H1 (cell line): ENCODE measurements around the gene TMEM253. TPM values are rescaled to one million over a fixed set of nuclear protein-coding genes. Genes with fewer than 3 reads are reported as not detected.
A peak's percentile ranks its signal among the peaks of the same experiment; 100 is the strongest.

ENCODE experiments used
- CREB1 ChIP-seq: IDR thresholded peaks from 2 replicates; pipeline ENCODE4 v1.6.1; 2012; ENCODE audit warnings: inconsistent platforms
- GABPA ChIP-seq: IDR thresholded peaks from 2 replicates; pipeline ENCODE4 v1.6.1; 2011; ENCODE audit warnings: mild to moderate bottlenecking, low read length, moderate library complexity, borderline replicate concordance; ENCODE audit not compliant: insufficient read depth
- HDAC6 ChIP-seq: IDR thresholded peaks from one replicate; pipeline ENCODE4 v1.7.1; 2012; ENCODE audit warnings: low read depth, mild to moderate bottlenecking, inconsistent platforms, low read length, moderate library complexity
- KDM4A ChIP-seq: IDR thresholded peaks from one replicate; pipeline ENCODE4 v1.7.1; 2012; ENCODE audit warnings: low read depth, mild to moderate bottlenecking, moderate library complexity, low read length, inconsistent platforms; ENCODE audit not compliant: severe bottlenecking
- POLR2A ChIP-seq, 2 experiments: IDR thresholded peaks; 1 replicate in 1 of 2; 2 replicates in 1 of 2; pipeline ENCODE4 v1.6.1; 2011; ENCODE audit warnings: low read depth in 2 of 2, low read length in 2 of 2, mild to moderate bottlenecking in 2 of 2; ENCODE audit errors: control extremely low read depth in 1 of 2
- POLR2AphosphoS5 ChIP-seq: IDR thresholded peaks from 2 replicates; pipeline ENCODE4 v1.6.1; 2011; ENCODE audit warnings: low read depth, low read length
- RAD21 ChIP-seq, 2 experiments: IDR thresholded peaks in 1 of 2; conservative IDR thresholded peaks in 1 of 2; 2 replicates each; pipeline ENCODE4 v1.6.1; 2011; ENCODE audit warnings: low read depth in 2 of 2, low read length in 2 of 2, improper control_type of control experiment in 1 of 2, inconsistent platforms in 1 of 2, mild to moderate bottlenecking in 1 of 2, moderate library complexity in 1 of 2
- RNF2 ChIP-seq: fragments of 200-900, 300-1000 bp; sonication (generic); IDR thresholded peaks from 2 replicates; pipeline ENCODE4 v1.7.1; 2016; ENCODE audit warnings: borderline replicate concordance, low read depth, mild to moderate bottlenecking, antibody characterized with exemption, low read length; ENCODE audit not compliant: poor library complexity, severe bottlenecking; ENCODE audit errors: missing control alignments
- RXRA ChIP-seq: IDR thresholded peaks from 2 replicates; pipeline ENCODE4 v1.6.1; 2011; ENCODE audit warnings: low read depth, mild to moderate bottlenecking, low read length, moderate library complexity; ENCODE audit not compliant: insufficient read depth
- SAP30 ChIP-seq: fragments of 300-600 bp; sonication (generic); IDR thresholded peaks from 2 replicates; pipeline ENCODE4 v1.7.1; 2012; ENCODE audit warnings: low read length, moderate library complexity, mild to moderate bottlenecking, inconsistent platforms; ENCODE audit not compliant: insufficient read depth, insufficient replicate concordance
- SIN3A ChIP-seq, 2 experiments: IDR thresholded peaks in 1 of 2; conservative IDR thresholded peaks in 1 of 2; 2 replicates each; pipeline ENCODE4 v1.6.1; 2011 to 2012; ENCODE audit warnings: low read length in 2 of 2, improper control_type of control experiment in 1 of 2, low read depth in 1 of 2, mild to moderate bottlenecking in 1 of 2
- SIX5 ChIP-seq: IDR thresholded peaks from 2 replicates; pipeline ENCODE4 v1.6.1; 2011; ENCODE audit warnings: mild to moderate bottlenecking, low read depth, low read length
- SP2 ChIP-seq: IDR thresholded peaks from 2 replicates; pipeline ENCODE4 v1.6.1; 2012; ENCODE audit warnings: mild to moderate bottlenecking, low read length, inconsistent platforms
- TBP ChIP-seq: IDR thresholded peaks from 2 replicates; pipeline ENCODE4 v1.6.1; 2011; ENCODE audit warnings: low read depth, low read length, improper control_type of control experiment
- polyA plus RNA-seq, 7 experiments: library from polyadenylated mRNA; depleted of rRNA in 3 of 7; stranded (reverse) in 5 of 7; unstranded in 2 of 7; fragments of >200 nt in 5 of 7; fragments of 200-250 nt in 2 of 7; gene quantifications; 1 replicate in 5 of 7; 2 replicates in 1 of 7; 4 replicates in 1 of 7; pipeline versions ENCODE4 v1.2.1 to v1.2.3, GENCODE V29; 2011 to 2013; ENCODE audit warnings: missing spikeins in 2 of 7, mixed read lengths in 2 of 7
- total RNA-seq: library from RNA; stranded (reverse); fragmentation: NEBNext Ultra II Directional; extraction: Animal tissue kit (Norgen Biotek cat#: 25700); gene quantifications from 2 replicates; pipeline ENCODE4 v1.2.1, GENCODE V29; 2021
- TF ChIP-seq, protein P1 (sequence below): IDR thresholded peaks from 2 replicates; pipeline ENCODE4 v1.6.1; 2012; ENCODE audit warnings: low read length, inconsistent platforms
- TF ChIP-seq, protein P2 (sequence below): IDR thresholded peaks from 2 replicates; pipeline ENCODE4 v1.6.1; 2011; ENCODE audit warnings: low read length, improper control_type of control experiment

The TMEM253 gene
- total and polyA plus RNA-seq, 2 of the 8 experiments (the other 6 are each of a cell fraction or from before 2014, with no cell fraction given), result 1.9 to 2.2 TPM

DNA sequence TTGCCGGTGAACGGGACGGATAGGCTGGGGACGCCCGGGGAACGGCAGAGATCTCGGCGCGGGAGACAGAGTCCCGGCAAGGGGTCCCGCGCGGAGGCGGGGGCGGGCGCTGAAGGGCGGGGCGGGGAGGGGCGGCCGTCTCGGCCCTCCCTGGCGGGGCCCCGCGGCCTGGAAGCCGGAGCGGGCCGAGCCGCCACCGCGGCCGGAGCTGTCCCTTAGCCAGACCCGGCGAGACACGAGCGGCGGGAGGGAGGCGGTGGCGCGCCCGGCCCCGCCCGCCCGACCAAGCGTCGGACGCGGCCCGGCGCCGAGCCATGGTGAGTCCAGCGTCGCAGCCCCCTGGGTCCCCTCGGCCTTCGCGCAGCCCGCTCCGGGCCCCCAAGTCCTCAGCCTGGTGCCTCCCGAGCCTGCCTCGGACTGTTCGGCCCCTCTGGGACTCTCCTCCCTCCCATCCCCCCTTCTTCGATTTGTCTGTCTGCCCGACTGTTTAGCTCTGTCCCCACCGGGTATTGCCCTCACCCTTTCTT lies 30.7 kb upstream of the TMEM253 start, which contains the start of gene ARHGEF40 (continued):
- TF ChIP-seq SIX5, result no peak
- TF ChIP-seq GABPA, result no peak
- TF ChIP-seq, protein P1, sequence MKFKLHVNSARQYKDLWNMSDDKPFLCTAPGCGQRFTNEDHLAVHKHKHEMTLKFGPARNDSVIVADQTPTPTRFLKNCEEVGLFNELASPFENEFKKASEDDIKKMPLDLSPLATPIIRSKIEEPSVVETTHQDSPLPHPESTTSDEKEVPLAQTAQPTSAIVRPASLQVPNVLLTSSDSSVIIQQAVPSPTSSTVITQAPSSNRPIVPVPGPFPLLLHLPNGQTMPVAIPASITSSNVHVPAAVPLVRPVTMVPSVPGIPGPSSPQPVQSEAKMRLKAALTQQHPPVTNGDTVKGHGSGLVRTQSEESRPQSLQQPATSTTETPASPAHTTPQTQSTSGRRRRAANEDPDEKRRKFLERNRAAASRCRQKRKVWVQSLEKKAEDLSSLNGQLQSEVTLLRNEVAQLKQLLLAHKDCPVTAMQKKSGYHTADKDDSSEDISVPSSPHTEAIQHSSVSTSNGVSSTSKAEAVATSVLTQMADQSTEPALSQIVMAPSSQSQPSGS, result no peak
- TF ChIP-seq TBP, result no peak
- no peak for TF ChIP-seq HDAC6
- 0 out of 3 replicates have a peak, but pooled peaks of 1 of the 2 experiments have one; percentile 16 for TF ChIP-seq POLR2A (IDR thresholded peaks at IDR 0.05; ENCODE audit: control extremely low read depth in 1 of 2, low read depth in 2 of 2, low read length in 2 of 2)
- TF ChIP-seq CREB1, result no peak
- TF ChIP-seq, protein P2, sequence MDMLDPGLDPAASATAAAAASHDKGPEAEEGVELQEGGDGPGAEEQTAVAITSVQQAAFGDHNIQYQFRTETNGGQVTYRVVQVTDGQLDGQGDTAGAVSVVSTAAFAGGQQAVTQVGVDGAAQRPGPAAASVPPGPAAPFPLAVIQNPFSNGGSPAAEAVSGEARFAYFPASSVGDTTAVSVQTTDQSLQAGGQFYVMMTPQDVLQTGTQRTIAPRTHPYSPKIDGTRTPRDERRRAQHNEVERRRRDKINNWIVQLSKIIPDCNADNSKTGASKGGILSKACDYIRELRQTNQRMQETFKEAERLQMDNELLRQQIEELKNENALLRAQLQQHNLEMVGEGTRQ, result no peak
- TF ChIP-seq POLR2AphosphoS5, result 0 out of 2 replicates have a peak, but pooled peaks have one; percentile 35
- TF ChIP-seq KDM4A, result peak; percentile 62
- peak in 1 of 2 experiments; percentile 61; a peak in 2 of 4 replicates for TF ChIP-seq SIN3A (conservative IDR thresholded peaks at IDR 0.05 in 1 of 2, IDR thresholded peaks at IDR 0.05 in 1 of 2; ENCODE audit: low read depth in 1 of 2, low read length in 2 of 2)
- no peak for TF ChIP-seq RNF2
- no peak for TF ChIP-seq SP2
- no peak for TF ChIP-seq SAP30
- no peak for TF ChIP-seq RAD21 (IDR thresholded peaks at IDR 0.05 in 1 of 2, conservative IDR thresholded peaks at IDR 0.05 in 1 of 2; ENCODE audit: low read depth in 2 of 2, low read length in 2 of 2)
- no peak for TF ChIP-seq RXRA
